OCI-LY3 (cell line): ENCODE data around the gene PLEKHH2.

ENCODE experiments used
- EZH2phosphoT487 ChIP-seq: fragments of 200-600 bp; shearing (Covaris generic); IDR thresholded peaks from 2 replicates; pipeline ENCODE4 v1.6.1; 2018; ENCODE audit warnings: antibody characterized with exemption, mixed run types, low read depth
- TF ChIP-seq, protein P1 (sequence below): fragments of 200-600, 300-600 bp; sonication (generic); IDR thresholded peaks from 2 replicates; pipeline ENCODE4 v1.5.1; 2014; ENCODE audit warnings: antibody characterized with exemption, low read length, low read depth

DNA sequence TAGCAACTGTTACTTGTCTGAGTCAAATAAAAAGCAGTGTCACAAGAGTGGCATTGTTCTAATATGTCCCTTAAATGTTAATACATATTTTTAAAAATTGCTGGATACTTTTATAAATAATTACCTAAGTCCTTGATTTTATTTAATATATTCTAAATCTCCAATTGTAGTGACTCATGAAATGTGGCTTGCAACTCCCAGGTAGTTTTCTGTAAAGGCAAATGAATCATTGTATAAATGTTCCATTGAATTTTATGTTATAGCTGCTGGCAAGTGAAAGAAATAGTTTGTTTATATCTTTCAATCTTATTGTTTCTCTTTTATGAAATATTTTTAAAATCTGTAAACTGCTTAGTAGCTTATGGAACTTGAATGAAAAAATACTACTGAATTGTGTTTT lies 71.8 kb downstream of the PLEKHH2 start:
- TF ChIP-seq, protein P1, sequence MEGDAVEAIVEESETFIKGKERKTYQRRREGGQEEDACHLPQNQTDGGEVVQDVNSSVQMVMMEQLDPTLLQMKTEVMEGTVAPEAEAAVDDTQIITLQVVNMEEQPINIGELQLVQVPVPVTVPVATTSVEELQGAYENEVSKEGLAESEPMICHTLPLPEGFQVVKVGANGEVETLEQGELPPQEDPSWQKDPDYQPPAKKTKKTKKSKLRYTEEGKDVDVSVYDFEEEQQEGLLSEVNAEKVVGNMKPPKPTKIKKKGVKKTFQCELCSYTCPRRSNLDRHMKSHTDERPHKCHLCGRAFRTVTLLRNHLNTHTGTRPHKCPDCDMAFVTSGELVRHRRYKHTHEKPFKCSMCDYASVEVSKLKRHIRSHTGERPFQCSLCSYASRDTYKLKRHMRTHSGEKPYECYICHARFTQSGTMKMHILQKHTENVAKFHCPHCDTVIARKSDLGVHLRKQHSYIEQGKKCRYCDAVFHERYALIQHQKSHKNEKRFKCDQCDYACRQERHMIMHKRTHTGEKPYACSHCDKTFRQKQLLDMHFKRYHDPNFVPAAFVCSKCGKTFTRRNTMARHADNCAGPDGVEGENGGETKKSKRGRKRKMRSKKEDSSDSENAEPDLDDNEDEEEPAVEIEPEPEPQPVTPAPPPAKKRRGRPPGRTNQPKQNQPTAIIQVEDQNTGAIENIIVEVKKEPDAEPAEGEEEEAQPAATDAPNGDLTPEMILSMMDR, result no peak
- no peak for TF ChIP-seq EZH2phosphoT487
